ENCODE results near the gene WBP1L.
A peak's percentile ranks its signal among the peaks of the same experiment; 100 is the strongest.

- no peak for TF ChIP-seq CTCF (IDR thresholded peaks at IDR 0.05 in 4 of 5, conservative IDR thresholded peaks at IDR 0.05 in 1 of 5)
- TF ChIP-seq POLR2A (IDR thresholded peaks at IDR 0.05): peak; percentile 33 to 60
These were observed 72.2 kb downstream of the WBP1L start for GRCh38 chr10:102815790-102816549.
